Measurements from ENCODE around the gene RTKN. TPM values are rescaled to one million over a fixed set of nuclear protein-coding genes. Genes with fewer than 3 reads are reported as not detected.
"Not testable (repeated sequence)": the region's sequence is repeated elsewhere in the genome, so short reads cannot be mapped to it uniquely, and the experiment has no call there.

Gene RTKN
- total RNA-seq, 3 donors from 2014 or later: 9.3 to 49.9 (median 36.7) TPM

DNA sequence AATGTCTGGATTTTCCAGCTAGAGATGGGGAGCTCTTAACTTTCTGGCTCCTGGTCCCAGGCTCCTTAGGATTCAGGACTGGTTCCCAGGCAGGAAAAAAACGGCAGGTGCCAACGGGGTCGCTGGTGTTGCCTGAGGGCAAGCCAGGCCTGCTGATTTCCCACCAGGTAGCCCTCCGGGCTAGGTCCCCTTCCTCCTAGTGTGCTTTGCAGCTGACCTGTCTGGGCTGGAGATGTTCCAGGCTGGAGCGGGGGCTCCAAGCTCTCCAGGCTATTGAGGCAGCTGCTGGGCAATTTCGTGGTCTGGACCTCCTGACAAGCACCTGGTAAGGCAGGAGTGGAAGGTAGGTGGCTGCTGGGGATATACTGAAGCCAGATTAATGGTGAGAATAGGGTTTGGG, 32.7 kb upstream of the RTKN start:
- Histone ChIP-seq H3K36me3 (no peaks in the 10 kb centered on the region), H3K4me3 (no peak overlapping the region), H3K27ac (no peak overlapping the region), H3K4me1 (peaks cover 4 to 5% of the 10 kb centered on the region in 2 donors), H3K27me3 (no peaks in the 10 kb centered on the region), H3K9me3 (no peaks in the 10 kb centered on the region)
- intact Hi-C loops (cut with DNase I; ENCODE audit: low total_unique reads): no loop called here
- TF ChIP-seq POLR2AphosphoS5 (IDR thresholded peaks at IDR 0.05) (no peak), POLR2A (IDR thresholded peaks at IDR 0.05) (no peak)
- TF ChIP-seq, protein P1, sequence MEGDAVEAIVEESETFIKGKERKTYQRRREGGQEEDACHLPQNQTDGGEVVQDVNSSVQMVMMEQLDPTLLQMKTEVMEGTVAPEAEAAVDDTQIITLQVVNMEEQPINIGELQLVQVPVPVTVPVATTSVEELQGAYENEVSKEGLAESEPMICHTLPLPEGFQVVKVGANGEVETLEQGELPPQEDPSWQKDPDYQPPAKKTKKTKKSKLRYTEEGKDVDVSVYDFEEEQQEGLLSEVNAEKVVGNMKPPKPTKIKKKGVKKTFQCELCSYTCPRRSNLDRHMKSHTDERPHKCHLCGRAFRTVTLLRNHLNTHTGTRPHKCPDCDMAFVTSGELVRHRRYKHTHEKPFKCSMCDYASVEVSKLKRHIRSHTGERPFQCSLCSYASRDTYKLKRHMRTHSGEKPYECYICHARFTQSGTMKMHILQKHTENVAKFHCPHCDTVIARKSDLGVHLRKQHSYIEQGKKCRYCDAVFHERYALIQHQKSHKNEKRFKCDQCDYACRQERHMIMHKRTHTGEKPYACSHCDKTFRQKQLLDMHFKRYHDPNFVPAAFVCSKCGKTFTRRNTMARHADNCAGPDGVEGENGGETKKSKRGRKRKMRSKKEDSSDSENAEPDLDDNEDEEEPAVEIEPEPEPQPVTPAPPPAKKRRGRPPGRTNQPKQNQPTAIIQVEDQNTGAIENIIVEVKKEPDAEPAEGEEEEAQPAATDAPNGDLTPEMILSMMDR (IDR thresholded peaks at IDR 0.05): no peak
- DNase-seq (ENCODE audit: low spot score in 2 of 2): no peak

- Histone ChIP-seq H3K4me3 (peak overlapping the region; percentile 67 to 96 (median 77)), H3K9me3 (no peaks in the 10 kb centered on the region), H3K27me3 (no peaks in the 10 kb centered on the region), H3K36me3 (no peaks in the 10 kb centered on the region), H3K27ac (peak overlapping the region; percentile 82 to 96), H3K4me1 (peaks cover 4 to 5% of the 10 kb centered on the region in 2 donors)
- TF ChIP-seq POLR2AphosphoS5 (IDR thresholded peaks at IDR 0.05) (no peak), POLR2A (IDR thresholded peaks at IDR 0.05) (no peak)
- TF ChIP-seq, protein P1 (IDR thresholded peaks at IDR 0.05): no peak
- intact Hi-C loops (cut with DNase I; ENCODE audit: low total_unique reads): no loop called here
- DNase-seq (ENCODE audit: low spot score in 2 of 2): no peak
Measured at GRCh38 chr2:74472945-74473258, 31.2 kb upstream of the RTKN start.

DNA sequence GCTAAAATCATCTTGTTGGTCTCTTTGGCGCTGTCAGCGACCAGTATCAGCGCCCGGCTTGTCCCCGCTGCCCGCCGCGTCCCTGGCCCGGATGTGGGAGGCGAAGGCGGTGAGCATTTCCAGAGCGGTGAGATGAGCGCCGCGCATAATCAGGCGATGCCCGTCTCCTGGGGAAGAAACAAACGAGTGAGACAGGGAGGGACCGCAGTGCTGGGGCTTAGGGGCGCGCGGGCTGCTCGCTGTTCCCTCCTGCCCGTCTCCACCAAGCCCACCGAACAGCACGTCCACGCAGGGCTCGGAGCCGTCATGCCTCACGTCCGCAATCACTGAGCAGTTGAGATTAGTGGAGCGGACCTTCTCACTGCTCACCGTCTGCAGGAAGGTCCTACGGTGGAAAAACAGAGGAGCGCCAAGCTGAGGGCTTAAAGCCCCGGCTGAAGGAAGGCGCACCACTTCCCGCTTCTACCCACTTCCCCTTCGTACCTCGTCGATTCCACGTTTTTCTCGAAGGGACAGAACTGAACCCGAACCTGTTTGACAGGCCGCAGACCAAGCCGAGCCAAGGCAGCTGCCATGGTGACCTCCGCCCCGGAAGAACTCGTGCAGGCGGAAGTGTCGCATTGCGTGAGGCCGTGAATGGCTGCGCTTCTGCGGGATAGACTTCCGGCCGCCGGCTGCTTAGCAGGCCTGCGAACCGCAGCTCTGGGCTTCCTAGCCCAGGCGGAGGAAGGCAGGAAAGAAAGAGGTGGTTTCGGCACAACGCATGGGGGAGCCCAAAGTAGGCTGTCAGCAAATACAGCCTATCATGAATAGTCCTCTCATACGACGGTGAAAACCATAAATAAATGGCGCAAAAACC, 30.6 kb upstream of the RTKN start, which contains the start of gene MRPL53:
MRPL53 (minus strand) TSS at position 595 of the 859 bp plus-strand sequence; CDS start at position 575, 20 bp downstream.
- Histone ChIP-seq H3K4me1 (peaks cover 4 to 5% of the 10 kb centered on the region in 2 donors), H3K27me3 (no peaks in the 10 kb centered on the region), H3K27ac (peak within 1 kb of the TSS; percentile 82 to 96), H3K4me3 (peak within 1 kb of the TSS; percentile 67 to 96 (median 77)), H3K9me3 (no peaks in the 10 kb centered on the region), H3K36me3 (no peaks in the 10 kb centered on the region)
- TF ChIP-seq, protein P1 (IDR thresholded peaks at IDR 0.05): no peak
- TF ChIP-seq POLR2A (IDR thresholded peaks at IDR 0.05): peak; percentile 86
- peak; percentile 97 to 100 (median 99) for TF ChIP-seq POLR2AphosphoS5 (IDR thresholded peaks at IDR 0.05)
- intact Hi-C loops (cut with DNase I; ENCODE audit: low total_unique reads): no loop called here
- peak; percentile 91 to 95 for DNase-seq (ENCODE audit: low spot score in 2 of 2)

- Histone ChIP-seq H3K36me3 (no peaks in the 10 kb centered on the region), H3K27me3 (no peaks in the 10 kb centered on the region), H3K9me3 (no peaks in the 10 kb centered on the region), H3K4me1 (peaks cover 4 to 5% of the 10 kb centered on the region in 2 donors), H3K4me3 (peak overlapping the region; percentile 67 to 96 (median 77)), H3K27ac (peak overlapping the region; percentile 82 to 96)
- DNase-seq (ENCODE audit: low spot score in 2 of 2): no peak
- intact Hi-C loops (cut with DNase I; ENCODE audit: low total_unique reads): no loop called here
- no peak for TF ChIP-seq POLR2AphosphoS5 (IDR thresholded peaks at IDR 0.05)
- TF ChIP-seq, protein P1 (IDR thresholded peaks at IDR 0.05): no peak
- no peak for TF ChIP-seq POLR2A (IDR thresholded peaks at IDR 0.05)
Measured at GRCh38 chr2:74471332-74472065, 29.8 kb upstream of the RTKN start.

DNA sequence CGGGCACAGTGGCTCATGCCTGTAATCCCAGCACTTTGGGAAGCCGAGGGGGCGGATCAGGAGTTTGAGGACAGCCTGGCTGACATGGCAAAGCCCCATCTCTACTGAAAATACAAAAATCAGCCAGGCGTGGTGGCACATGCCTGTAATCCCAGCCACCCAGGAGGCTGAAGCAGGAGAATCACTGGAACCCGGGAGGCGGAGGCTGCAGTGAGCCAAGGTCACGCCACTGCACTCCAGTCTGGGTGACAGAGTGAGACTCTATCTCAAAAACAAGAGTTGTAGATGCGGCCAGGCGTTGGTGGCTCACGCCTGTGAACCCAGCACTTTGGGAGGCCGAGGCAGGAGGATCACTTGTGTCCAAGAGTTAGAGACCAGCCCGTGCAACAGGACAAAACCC, 29.0 kb upstream of the RTKN start:
- H3K4me3 ChIP-seq; H3K27me3 ChIP-seq; H3K4me1 ChIP-seq; H3K36me3 ChIP-seq; intact Hi-C loops (cut with DNase I; ENCODE audit: low total_unique reads); H3K27ac ChIP-seq; H3K9me3 ChIP-seq; DNase-seq (ENCODE audit: low spot score in 2 of 2): not testable (repeated sequence)
